H1 (cell line): ENCODE data around the gene VSNL1. TPM values are rescaled to one million over a fixed set of nuclear protein-coding genes. Genes with fewer than 3 reads are reported as not detected.
A peak's percentile ranks its signal among the peaks of the same experiment; 100 is the strongest.

Source experiments
- CTCF ChIA-PET: fragments of 300-600 bp; sonication (Branson Sonifier 250); formaldehyde crosslinking; loops from one replicate; lab custom pipeline; 2021; ENCODE audit not compliant: partially characterized antibody; lab: Charles Lee
- POLR2A ChIA-PET: fragments of 300-600 bp; sonication (Branson Sonifier 250); formaldehyde crosslinking; loops from one replicate; lab custom pipeline; 2021; ENCODE audit warnings: inconsistent platforms; ENCODE audit not compliant: partially characterized antibody; lab: Charles Lee
- DNase-seq, 2 experiments: peaks; one replicate each; pipeline versions ENCODE4 v3.0.0 to v3.0.0-alpha.2; 2010 to 2022; ENCODE audit warnings: low spot score in 2 of 2, low read depth in 1 of 2, mixed read lengths in 1 of 2
- FAIRE-seq: peaks from 2 replicates; lab custom pipeline; 2011; peaks lifted over from hg19 to GRCh38; lab: Jason Lieb, UNC
- H2AFZ ChIP-seq: 2 replicates; pipeline ENCODE4 v1.8.1; 2012; ENCODE audit warnings: low read length, inconsistent platforms
- H2AK5ac ChIP-seq: 2 replicates; pipeline ENCODE4 v1.6.1; 2013; ENCODE audit warnings: low read depth, low read length
- H2BK120ac ChIP-seq: replicated peaks from 2 replicates; pipeline ENCODE3; 2013; ENCODE audit warnings: low read depth, low read length, inconsistent platforms
- H2BK12ac ChIP-seq: 2 replicates; pipeline ENCODE4 v1.6.1; 2013; ENCODE audit warnings: low read depth, low read length
- H2BK15ac ChIP-seq: 2 replicates; pipeline ENCODE4 v1.6.1; 2013; ENCODE audit warnings: low read length
- H2BK20ac ChIP-seq: 2 replicates; pipeline ENCODE4 v1.6.1; 2013; ENCODE audit warnings: low read length
- H2BK5ac ChIP-seq: 2 replicates; pipeline ENCODE4 v1.6.1; 2013; ENCODE audit warnings: low read depth, low read length
- H3K14ac ChIP-seq: 2 replicates; pipeline ENCODE4 v1.6.1; 2013; ENCODE audit warnings: inconsistent platforms; ENCODE audit not compliant: insufficient read length
- H3K18ac ChIP-seq: 2 replicates; pipeline ENCODE4 v1.6.1; 2013; ENCODE audit warnings: low read length; ENCODE audit errors: extremely low read depth
- H3K23ac ChIP-seq: 2 replicates; pipeline ENCODE4 v1.6.1; 2013; ENCODE audit warnings: inconsistent platforms; ENCODE audit not compliant: insufficient read length
- H3K23me2 ChIP-seq: 2 replicates; pipeline ENCODE4 v1.6.1; 2013; ENCODE audit warnings: low read depth, low read length
- H3K27ac ChIP-seq: 2 replicates; pipeline ENCODE4 v1.6.1; 2011; ENCODE audit warnings: low read depth, low read length, inconsistent platforms
- H3K27me3 ChIP-seq, 4 experiments: replicated peaks in 1 of 4; 1 replicate in 1 of 4; 2 replicates in 3 of 4; pipeline versions ENCODE4 v1.6.1 to v1.8.1; 2011 to 2013; ENCODE audit warnings: low read length in 3 of 4, mild to moderate bottlenecking in 3 of 4, inconsistent platforms in 2 of 4, mixed read lengths in 2 of 4, moderate library complexity in 1 of 4; ENCODE audit not compliant: control insufficient read depth in 3 of 4, insufficient read depth in 3 of 4; ENCODE audit errors: extremely low read depth in 1 of 4
- H3K36me3 ChIP-seq, 4 experiments: 2 replicates each; pipeline versions ENCODE4 v1.6.1 to v1.8.1; 2011 to 2013; ENCODE audit warnings: mild to moderate bottlenecking in 4 of 4, low read length in 3 of 4, moderate library complexity in 2 of 4, control low read depth in 1 of 4, inconsistent platforms in 1 of 4; ENCODE audit not compliant: insufficient read depth in 4 of 4, control insufficient read depth in 2 of 4
- H3K4ac ChIP-seq: replicated peaks from 2 replicates; pipeline ENCODE3; 2013; ENCODE audit warnings: low read length, low read depth, mixed read lengths, inconsistent platforms; ENCODE audit not compliant: insufficient read length
- H3K4me1 ChIP-seq, 4 experiments: replicated peaks in 1 of 4; 1 replicate in 1 of 4; 2 replicates in 3 of 4; pipeline versions ENCODE4 v1.6.1 to v1.8.1; 2011 to 2013; ENCODE audit warnings: low read length in 3 of 4, inconsistent platforms in 2 of 4, mixed read lengths in 1 of 4; ENCODE audit not compliant: insufficient read depth in 4 of 4, control insufficient read depth in 3 of 4
- H3K4me2 ChIP-seq, 2 experiments: 2 replicates each; pipeline versions ENCODE4 v1.6.1 to v1.8.1; 2011 to 2013; ENCODE audit warnings: low read depth in 2 of 2, low read length in 2 of 2, control low read depth in 1 of 2, inconsistent platforms in 1 of 2, mild to moderate bottlenecking in 1 of 2; ENCODE audit not compliant: insufficient read depth in 1 of 2
- H3K4me3 ChIP-seq, 4 experiments: fragments of 200-600, 300-600 bp in 1 of 4; sonication (generic), shearing (Covaris generic), sonication (Bioruptor Twin) in 1 of 4; 2 replicates each; pipeline versions ENCODE4 v1.5.1 to v1.8.1; 2011 to 2016; ENCODE audit warnings: low read length in 4 of 4, low read depth in 3 of 4, control low read depth in 2 of 4, inconsistent platforms in 2 of 4, mild to moderate bottlenecking in 2 of 4, mixed read lengths in 1 of 4, moderate library complexity in 1 of 4; ENCODE audit not compliant: insufficient read depth in 2 of 4; ENCODE audit errors: extremely low read depth in 1 of 4
- H3K56ac ChIP-seq: replicated peaks from 2 replicates; pipeline ENCODE3; 2013; ENCODE audit warnings: low read depth, mild to moderate bottlenecking, mixed read lengths, low read length, inconsistent platforms; ENCODE audit not compliant: insufficient read length
- H3K79me1 ChIP-seq: 2 replicates; pipeline ENCODE4 v1.6.1; 2013; ENCODE audit warnings: low read depth, low read length, control low read depth
- H3K79me2 ChIP-seq, 2 experiments: 2 replicates each; pipeline versions ENCODE4 v1.6.1 to v1.8.1; 2012 to 2013; ENCODE audit warnings: low read length in 2 of 2, mild to moderate bottlenecking in 2 of 2, inconsistent platforms in 1 of 2; ENCODE audit not compliant: insufficient read depth in 2 of 2, control insufficient read depth in 1 of 2
- H3K9ac ChIP-seq, 4 experiments: replicated peaks in 1 of 4; 1 replicate in 1 of 4; 2 replicates in 3 of 4; pipeline versions ENCODE4 v1.6.1 to v1.8.1; 2011 to 2013; ENCODE audit warnings: low read depth in 3 of 4, low read length in 3 of 4, control low read depth in 2 of 4, mild to moderate bottlenecking in 2 of 4, moderate library complexity in 2 of 4, inconsistent platforms in 1 of 4; ENCODE audit errors: extremely low read depth in 1 of 4
- H3K9me3 ChIP-seq, 2 experiments: 2 replicates each; pipeline versions ENCODE4 v1.6.1 to v1.8.1; 2012 to 2013; ENCODE audit warnings: mild to moderate bottlenecking in 2 of 2, moderate library complexity in 2 of 2, control low read depth in 1 of 2, inconsistent platforms in 1 of 2, low read depth in 1 of 2, low read length in 1 of 2, mixed read lengths in 1 of 2; ENCODE audit not compliant: insufficient read depth in 2 of 2
- H4K20me1 ChIP-seq, 2 experiments: replicated peaks in 1 of 2; 2 replicates each; pipeline versions ENCODE3 to v1.8.1; 2011 to 2013; ENCODE audit warnings: inconsistent platforms in 2 of 2, low read length in 2 of 2, mild to moderate bottlenecking in 1 of 2; ENCODE audit not compliant: insufficient read depth in 2 of 2, control insufficient read depth in 1 of 2
- H4K5ac ChIP-seq: 2 replicates; pipeline ENCODE4 v1.6.1; 2013; ENCODE audit warnings: low read length, low read depth, mixed read lengths, inconsistent platforms; ENCODE audit not compliant: insufficient read length
- H4K8ac ChIP-seq: 2 replicates; pipeline ENCODE4 v1.8.0; 2013; ENCODE audit warnings: mild to moderate bottlenecking, moderate library complexity, low read length, inconsistent platforms; ENCODE audit not compliant: insufficient read depth; ENCODE audit errors: extremely low read depth
- H4K91ac ChIP-seq: replicated peaks from 2 replicates; pipeline ENCODE3; 2013; ENCODE audit warnings: low read length, mixed read lengths, inconsistent platforms; ENCODE audit not compliant: insufficient read length
- ASH2L ChIP-seq: fragments of 200-600, 300-600 bp; sonication (generic); IDR thresholded peaks from one replicate; pipeline ENCODE4 v1.7.1; 2017; ENCODE audit warnings: low read length
- EGR1 ChIP-seq: IDR thresholded peaks from 2 replicates; pipeline ENCODE4 v1.6.1; 2011; ENCODE audit warnings: low read depth, low read length, borderline replicate concordance
- KDM4A ChIP-seq: IDR thresholded peaks from one replicate; pipeline ENCODE4 v1.7.1; 2012; ENCODE audit warnings: low read depth, mild to moderate bottlenecking, moderate library complexity, low read length, inconsistent platforms; ENCODE audit not compliant: severe bottlenecking
- SUZ12 ChIP-seq: fragments of 200-600 bp; sonication (generic); IDR thresholded peaks from 2 replicates; pipeline ENCODE4 v1.6.1; 2012; ENCODE audit warnings: mild to moderate bottlenecking, inconsistent platforms, low read length, moderate library complexity, mixed read lengths
- TAF1 ChIP-seq: IDR thresholded peaks from 2 replicates; pipeline ENCODE4 v1.6.1; 2011; ENCODE audit warnings: mild to moderate bottlenecking, low read depth, low read length
- YY1 ChIP-seq: IDR thresholded peaks from 2 replicates; pipeline ENCODE4 v1.6.1; 2011; ENCODE audit warnings: low read depth, mild to moderate bottlenecking, low read length
- WGBS, 2 experiments: shearing (Covaris generic) in 1 of 2; methylation state at CpG; one replicate each; pipeline versions ENCODE4 v1.1.6 to v1.1.7; 2013 to 2015; ENCODE audit warnings: low lambda C conversion rate in 2 of 2, mixed read lengths in 2 of 2, inconsistent platforms in 1 of 2, low coverage in 1 of 2, missing lambda C conversion rate in 1 of 2; ENCODE audit not compliant: insufficient replicate concordance in 2 of 2, insufficient coverage in 1 of 2, insufficient read length in 1 of 2; ENCODE audit errors: extremely low coverage in 1 of 2, missing lambda C conversion rate in 1 of 2; 5-methylcytosine and 5-hydroxymethylcytosine counted together
- polyA plus RNA-seq, 7 experiments: library from polyadenylated mRNA; depleted of rRNA in 3 of 7; stranded (reverse) in 5 of 7; unstranded in 2 of 7; fragments of >200 nt in 5 of 7; fragments of 200-250 nt in 2 of 7; gene quantifications; 1 replicate in 5 of 7; 2 replicates in 1 of 7; 4 replicates in 1 of 7; pipeline versions ENCODE4 v1.2.1 to v1.2.3, GENCODE V29; 2011 to 2013; ENCODE audit warnings: missing spikeins in 2 of 7, mixed read lengths in 2 of 7
- total RNA-seq: library from RNA; stranded (reverse); fragmentation: NEBNext Ultra II Directional; extraction: Animal tissue kit (Norgen Biotek cat#: 25700); gene quantifications from 2 replicates; pipeline ENCODE4 v1.2.1, GENCODE V29; 2021

VSNL1 gene
- total and polyA plus RNA-seq, 2 of the 8 experiments (the other 6 are each of a cell fraction or from before 2014, with no cell fraction given) = 49.4 to 108 TPM

- Histone ChIP-seq H3K27ac (peak overlapping the region; percentile 42), H3K18ac (peak overlapping the region; percentile 84), H2AK5ac (no peak overlapping the region), H3K4me2 (peak overlapping the region; percentile 92 to 99), H2BK5ac (peak overlapping the region; percentile 89; the same call in 1 of the 2 replicates), H2BK15ac (no peak overlapping the region), H3K27me3 (peaks cover 0 to 2% (median 0%) of the 10 kb centered on the region in 4 experiments; a peak in 1 of 7 replicates), H3K36me3 (no peaks in the 10 kb centered on the region), H2BK120ac (peak overlapping the region; percentile 59), H3K23me2 (peaks cover 24% of the 10 kb centered on the region), H3K14ac (no peak overlapping the region), H3K56ac (peak overlapping the region; percentile 36), H4K5ac (peak overlapping the region; percentile 3), H2BK20ac (peak overlapping the region; percentile 68; the same call in 1 of the 2 replicates), H3K9ac (no peak overlapping the region; a peak in 1 of 7 replicates), H3K4me1 (peaks cover 6 to 26% (median 16%) of the 10 kb centered on the region in 4 experiments; a peak in 5 of 7 replicates), H3K9me3 (no peaks in the 10 kb centered on the region), H3K4me3 (peak overlapping the region; percentile 9 to 97 (median 65); a peak in 6 of 8 replicates), H4K8ac (no peak overlapping the region), H4K91ac (peak overlapping the region; percentile 75), H3K79me1 (no peaks in the 10 kb centered on the region; the same call in 1 of the 2 replicates), H4K20me1 (peaks cover 0 to 1% of the 10 kb centered on the region in 2 experiments), H3K23ac (no peak overlapping the region), H2BK12ac (no peak overlapping the region; the same call in 1 of the 2 replicates), H3K4ac (no peak overlapping the region), H3K79me2 (peaks cover 20 to 55% of the 10 kb centered on the region in 2 experiments), H2AFZ (no peak overlapping the region)
- DNase-seq (no peak), FAIRE-seq (no peak)
- CTCF ChIA-PET = interaction anchor here (1.3 to 1.5 kb wide), 3 partner anchors 10 to 30 kb away, joined by 3 to 8 read pairs (median 7); no protein-coding TSS in a partner anchor
- POLR2A ChIA-PET = interaction anchor here (0.7 to 1.5 kb wide), 7 partner anchors 11 to 1016 kb away, joined by 3 to 6 read pairs (median 3); no protein-coding TSS in a partner anchor
- TF ChIP-seq KDM4A (peak; percentile 21), ASH2L (peak; percentile 74), SUZ12 (no peak), TAF1 (0 out of 2 replicates have a peak, but pooled peaks have one; percentile 9), EGR1 (0 out of 2 replicates have a peak, but pooled peaks have one; percentile 11), YY1 (0 out of 2 replicates have a peak, but pooled peaks have one; percentile 15)
- WGBS, 2 experiments = 9% methylated on average over 6 of the region's 6 CpGs; no CpG with 5 or more reads in 1 of the 2 experiments
Measured at GRCh38 chr2:17543131-17543660, 2.7 kb downstream of the VSNL1 start.
